Measurements from ENCODE around the gene NEUROD4.
A peak's percentile ranks its signal among the peaks of the same experiment; 100 is the strongest.
"Not testable (repeated sequence)": the region's sequence is repeated elsewhere in the genome, so short reads cannot be mapped to it uniquely, and the experiment has no call there.

The NEUROD4 gene

GRCh38 chr12:54980341-54980740 lies 39.4 kb upstream of the NEUROD4 start:
- Histone ChIP-seq H3K4me1 (ENCODE audit: low read length) (peaks cover 17% of the 10 kb centered on the region), H3K79me2 (ENCODE audit: low read length) (peaks cover 14% of the 10 kb centered on the region), H2AFZ (ENCODE audit: low read depth, low read length) (no peak overlapping the region), H4K20me1 (ENCODE audit: insufficient read depth, low read length) (no peaks in the 10 kb centered on the region), H3K27ac (ENCODE audit: low read length) (no peak overlapping the region), H3K27me3 (ENCODE audit: low read depth, low read length) (no peaks in the 10 kb centered on the region), H3K9ac (ENCODE audit: low read length) (no peak overlapping the region), H3K4me2 (ENCODE audit: low read length) (no peak overlapping the region), H3K9me3 (ENCODE audit: insufficient read depth, low read length) (no peaks in the 10 kb centered on the region), H3K4me3 (ENCODE audit: low read length) (no peak overlapping the region), H3K36me3 (replicated peaks; ENCODE audit: low read depth, low read length) (peaks cover 34% of the 10 kb centered on the region)
- TF ChIP-seq EZH2phosphoT487 (IDR thresholded peaks at IDR 0.05; ENCODE audit: low read depth), result no peak
- no peak for TF ChIP-seq CTCF (IDR thresholded peaks at IDR 0.05; ENCODE audit: low read depth, low read length)

DNA sequence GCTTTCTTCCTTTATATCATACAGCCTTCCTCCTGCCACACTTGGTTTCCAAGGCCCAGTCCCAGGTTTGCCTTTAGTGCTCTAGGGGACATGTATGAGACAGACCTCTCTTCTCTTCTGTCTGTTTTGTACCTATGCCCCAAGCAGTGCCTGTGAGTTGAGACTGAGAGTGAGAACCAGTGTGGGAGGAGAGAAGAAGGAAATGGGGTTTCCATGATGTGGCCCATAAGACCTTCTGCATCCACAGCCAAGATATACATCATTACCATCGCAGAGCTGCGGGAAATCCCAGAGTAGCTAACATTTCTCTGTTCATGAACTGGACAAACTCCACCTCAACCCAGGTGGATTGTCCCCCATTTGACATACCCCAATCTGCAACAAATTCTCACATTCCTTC lies 38.0 kb upstream of the NEUROD4 start:
- Histone ChIP-seq H3K9me3 (ENCODE audit: insufficient read depth, low read length) (no peaks in the 10 kb centered on the region), H3K79me2 (ENCODE audit: low read length) (peaks cover 14% of the 10 kb centered on the region), H3K4me2 (ENCODE audit: low read length) (no peak overlapping the region), H3K36me3 (replicated peaks; ENCODE audit: low read depth, low read length) (peaks cover 34% of the 10 kb centered on the region), H3K27ac (ENCODE audit: low read length) (no peak overlapping the region), H3K4me1 (ENCODE audit: low read length) (peaks cover 22% of the 10 kb centered on the region), H3K27me3 (ENCODE audit: low read depth, low read length) (no peaks in the 10 kb centered on the region), H4K20me1 (ENCODE audit: insufficient read depth, low read length) (no peaks in the 10 kb centered on the region), H3K9ac (ENCODE audit: low read length) (no peak overlapping the region), H3K4me3 (ENCODE audit: low read length) (no peak overlapping the region), H2AFZ (ENCODE audit: low read depth, low read length) (no peak overlapping the region)
- TF ChIP-seq CTCF (IDR thresholded peaks at IDR 0.05; ENCODE audit: low read depth, low read length), result no peak
- TF ChIP-seq EZH2phosphoT487 (IDR thresholded peaks at IDR 0.05; ENCODE audit: low read depth), result no peak

DNA sequence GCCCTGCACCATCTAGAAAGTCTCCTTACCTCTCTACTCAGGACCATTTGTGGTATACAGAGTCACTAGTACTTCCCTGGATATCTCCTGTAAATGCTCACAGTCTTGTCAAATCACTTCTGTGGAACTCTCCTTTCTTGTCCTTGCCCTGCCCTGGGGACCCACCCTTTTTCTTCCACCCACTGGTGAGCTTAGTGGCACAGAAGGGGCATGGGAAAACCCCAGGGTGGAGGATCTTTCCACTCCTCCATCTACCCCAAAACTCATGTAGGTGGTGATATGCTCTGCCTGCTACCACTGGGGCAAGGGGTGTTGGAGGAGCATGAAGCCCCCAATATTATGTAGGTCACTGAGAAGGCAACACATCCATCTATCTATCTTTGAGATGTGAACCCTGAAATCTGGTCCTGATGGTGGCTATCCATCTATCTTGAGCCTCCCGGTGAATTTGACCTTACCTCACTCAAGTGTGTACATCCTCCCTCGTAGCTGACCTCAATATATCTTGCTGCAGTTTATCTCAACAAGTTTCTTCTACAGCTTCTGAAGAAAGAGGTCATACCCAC lies 36.2 kb upstream of the NEUROD4 start:
- H3K36me3 ChIP-seq (replicated peaks; ENCODE audit: low read depth, low read length), result peaks cover 33% of the 10 kb centered on the region
- H3K4me3 ChIP-seq (ENCODE audit: low read length), result peak overlapping the region; percentile 84
- H3K4me2 ChIP-seq (ENCODE audit: low read length), result peak overlapping the region; percentile 96
- H3K4me1 ChIP-seq (ENCODE audit: low read length), result peaks cover 26% of the 10 kb centered on the region
- peaks cover 14% of the 10 kb centered on the region for H3K79me2 ChIP-seq (ENCODE audit: low read length)
- H4K20me1 ChIP-seq (ENCODE audit: insufficient read depth, low read length), result no peaks in the 10 kb centered on the region
- no peaks in the 10 kb centered on the region for H3K27me3 ChIP-seq (ENCODE audit: low read depth, low read length)
- peak overlapping the region; percentile 86 for H3K9ac ChIP-seq (ENCODE audit: low read length)
- H2AFZ ChIP-seq (ENCODE audit: low read depth, low read length), result no peak overlapping the region
- H3K9me3 ChIP-seq (ENCODE audit: insufficient read depth, low read length), result no peaks in the 10 kb centered on the region
- peak overlapping the region; percentile 80 for H3K27ac ChIP-seq (ENCODE audit: low read length)
- TF ChIP-seq CTCF (IDR thresholded peaks at IDR 0.05; ENCODE audit: low read depth, low read length) (no peak), EZH2phosphoT487 (IDR thresholded peaks at IDR 0.05; ENCODE audit: low read depth) (no peak)

DNA sequence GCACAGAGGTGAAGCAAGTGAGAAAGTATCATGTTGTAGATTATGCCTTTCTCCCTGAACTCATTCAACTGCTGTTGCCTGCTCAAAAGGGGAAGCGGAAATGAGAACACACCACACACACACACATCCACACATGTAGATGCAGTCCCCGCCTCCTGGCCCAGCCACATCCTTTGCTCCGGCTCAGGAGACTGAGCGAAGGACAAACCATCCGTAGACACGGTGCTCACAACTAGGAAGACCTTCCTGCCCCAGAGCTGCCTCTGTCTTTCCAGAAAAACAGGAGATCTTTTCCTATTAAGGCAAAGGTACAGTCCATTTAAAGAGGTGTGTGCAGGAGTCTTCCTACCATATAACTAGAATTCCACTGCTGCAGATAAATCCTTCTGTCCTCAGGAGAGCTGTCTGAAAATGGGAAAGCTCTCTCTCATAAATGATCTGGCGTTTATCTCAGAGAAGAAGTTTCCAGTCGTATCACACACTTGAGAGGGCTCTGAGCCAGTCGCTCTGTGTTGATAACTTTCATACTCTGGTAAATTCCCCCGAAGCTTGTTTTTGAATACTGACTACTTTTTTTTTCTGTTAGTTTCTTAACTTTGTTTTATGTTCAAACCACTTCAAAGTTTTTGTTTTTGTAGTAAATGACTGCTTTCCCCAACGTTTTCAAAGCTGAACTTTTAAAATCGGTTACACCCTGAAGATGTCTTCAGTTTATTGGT lies 35.0 kb upstream of the NEUROD4 start, which contains the start of gene TESPA1:
TSS of gene TESPA1 (minus strand) at position 105 of the 719 bp plus-strand sequence. CDS start 10,200 bp downstream, outside the sequence.
- Histone ChIP-seq H3K4me3 (ENCODE audit: low read length) (peak within 1 kb of the TSS; percentile 84), H3K9ac (ENCODE audit: low read length) (peak within 1 kb of the TSS; percentile 86), H3K9me3 (ENCODE audit: insufficient read depth, low read length) (no peaks in the 10 kb centered on the region), H3K27ac (ENCODE audit: low read length) (peak within 1 kb of the TSS; percentile 80), H2AFZ (ENCODE audit: low read depth, low read length) (peak within 1 kb of the TSS; percentile 83; the same call in 1 of the 2 replicates), H3K27me3 (ENCODE audit: low read depth, low read length) (no peaks in the 10 kb centered on the region), H3K4me2 (ENCODE audit: low read length) (peak within 1 kb of the TSS; percentile 96), H4K20me1 (ENCODE audit: insufficient read depth, low read length) (no peaks in the 10 kb centered on the region), H3K4me1 (ENCODE audit: low read length) (peaks cover 38% of the 10 kb centered on the region), H3K79me2 (ENCODE audit: low read length) (peaks cover 14% of the 10 kb centered on the region), H3K36me3 (replicated peaks; ENCODE audit: low read depth, low read length) (peaks cover 24% of the 10 kb centered on the region)
- TF ChIP-seq EZH2phosphoT487 (IDR thresholded peaks at IDR 0.05; ENCODE audit: low read depth) (no peak), CTCF (IDR thresholded peaks at IDR 0.05; ENCODE audit: low read depth, low read length) (no peak)

DNA sequence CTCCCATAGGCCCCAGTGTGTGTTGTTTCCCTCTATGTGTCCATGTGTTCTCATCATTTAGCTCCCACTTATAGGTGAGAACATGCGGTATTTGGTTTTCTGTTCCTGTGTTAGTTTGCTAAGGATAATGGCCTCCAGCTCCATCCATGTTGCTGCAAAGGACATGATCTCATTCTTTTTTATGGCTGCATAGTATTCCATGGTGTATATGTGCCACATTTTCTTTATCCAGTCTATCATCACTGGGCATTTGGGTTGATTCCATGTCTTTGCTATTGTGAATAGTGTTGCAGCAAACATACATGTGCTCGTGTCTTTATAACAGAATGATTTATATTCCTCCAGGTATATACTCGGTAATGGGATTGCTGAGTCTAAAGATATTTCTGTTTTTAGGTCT lies 33.0 kb upstream of the NEUROD4 start:
- H3K9me3 ChIP-seq (ENCODE audit: insufficient read depth, low read length); H3K9ac ChIP-seq (ENCODE audit: low read length); H2AFZ ChIP-seq (ENCODE audit: low read depth, low read length); H3K4me2 ChIP-seq (ENCODE audit: low read length); H3K27me3 ChIP-seq (ENCODE audit: low read depth, low read length); H4K20me1 ChIP-seq (ENCODE audit: insufficient read depth, low read length); H3K27ac ChIP-seq (ENCODE audit: low read length); H3K4me3 ChIP-seq (ENCODE audit: low read length): not testable (repeated sequence)
- H3K36me3 ChIP-seq (replicated peaks; ENCODE audit: low read depth, low read length), result peaks cover 15% of the 10 kb centered on the region
- H3K4me1 ChIP-seq (ENCODE audit: low read length), result peaks cover 58% of the 10 kb centered on the region
- H3K79me2 ChIP-seq (ENCODE audit: low read length), result peaks cover 14% of the 10 kb centered on the region
